ENCODE data around the gene MTHFD1L.
"Not testable (repeated sequence)": the region's sequence is repeated elsewhere in the genome, so short reads cannot be mapped to it uniquely, and the experiment has no call there.

MTHFD1L gene

DNA sequence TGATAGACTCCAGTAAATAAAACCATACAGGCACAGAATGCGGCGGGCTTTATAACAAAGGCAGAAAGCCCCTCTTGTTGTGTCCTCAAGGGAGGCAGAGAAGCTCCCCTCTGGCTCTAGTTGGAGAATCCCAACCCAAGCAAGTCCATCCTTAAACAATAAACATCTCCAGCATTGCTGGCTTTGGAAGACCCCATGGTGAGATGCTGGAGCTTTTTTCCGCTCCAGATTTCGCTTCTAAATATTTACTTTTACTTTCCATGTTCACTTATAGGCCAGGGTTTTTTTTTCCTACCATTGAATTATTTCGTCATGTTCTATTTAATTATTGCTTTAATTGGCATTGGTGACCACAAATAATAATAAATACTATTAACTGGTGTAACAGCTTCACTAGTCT is 176.2 kb downstream of the MTHFD1L start:
- H3K27ac ChIP-seq (ENCODE audit: low read depth, low read length) = peak overlapping the region; percentile 65
- no peaks in the 10 kb centered on the region for H3K36me3 ChIP-seq (ENCODE audit: control insufficient read depth in 5 of 5, insufficient read depth in 5 of 5, low read length in 5 of 5)
- no peak overlapping the region for H3K9ac ChIP-seq (ENCODE audit: low read length in 5 of 5)
- H3K4me3 ChIP-seq (ENCODE audit: low read depth in 1 of 5, low read length in 5 of 5) = no peak overlapping the region
- H3K27me3 ChIP-seq (ENCODE audit: control insufficient read depth in 5 of 5, insufficient read depth in 4 of 5, low read length in 5 of 5) = no peaks in the 10 kb centered on the region
- H3K9me3 ChIP-seq (ENCODE audit: control insufficient read depth in 5 of 5, low read length in 5 of 5) = no peaks in the 10 kb centered on the region
- peaks cover 6 to 24% (median 18%) of the 10 kb centered on the region in 5 donors for H3K4me1 ChIP-seq (ENCODE audit: control insufficient read depth in 5 of 5, insufficient read depth in 5 of 5, low read length in 5 of 5)

DNA sequence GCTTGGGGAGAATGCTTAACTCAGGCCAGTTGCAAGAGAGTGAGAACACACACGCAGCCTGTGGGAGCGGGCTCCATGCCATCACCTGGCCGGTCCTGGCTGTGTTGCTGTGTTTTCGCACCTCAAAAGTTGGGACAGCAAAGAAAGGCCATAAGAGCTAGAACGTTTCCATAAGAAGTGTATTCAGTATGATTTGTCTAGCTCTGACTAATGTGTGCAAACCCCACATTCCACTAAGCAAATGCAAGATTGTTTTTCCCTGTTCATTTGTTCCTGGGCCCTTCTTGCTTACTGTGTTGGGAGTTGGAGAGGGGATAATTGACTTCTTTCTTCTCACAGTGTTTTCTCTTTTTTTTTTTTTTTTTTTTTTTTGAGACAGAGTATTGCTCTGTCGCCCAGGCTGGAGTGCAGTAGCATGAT is 177.4 kb downstream of the MTHFD1L start:
- H3K4me1 ChIP-seq (ENCODE audit: control insufficient read depth in 5 of 5, insufficient read depth in 5 of 5, low read length in 5 of 5) = peaks cover 5 to 21% (median 18%) of the 10 kb centered on the region in 5 donors
- not testable (repeated sequence) for H3K36me3 ChIP-seq (ENCODE audit: control insufficient read depth in 5 of 5, insufficient read depth in 5 of 5, low read length in 5 of 5); H3K4me3 ChIP-seq (ENCODE audit: low read depth in 1 of 5, low read length in 5 of 5); H3K27me3 ChIP-seq (ENCODE audit: control insufficient read depth in 5 of 5, insufficient read depth in 4 of 5, low read length in 5 of 5); H3K9ac ChIP-seq (ENCODE audit: low read length in 5 of 5); H3K27ac ChIP-seq (ENCODE audit: low read depth, low read length); H3K9me3 ChIP-seq (ENCODE audit: control insufficient read depth in 5 of 5, low read length in 5 of 5)

DNA sequence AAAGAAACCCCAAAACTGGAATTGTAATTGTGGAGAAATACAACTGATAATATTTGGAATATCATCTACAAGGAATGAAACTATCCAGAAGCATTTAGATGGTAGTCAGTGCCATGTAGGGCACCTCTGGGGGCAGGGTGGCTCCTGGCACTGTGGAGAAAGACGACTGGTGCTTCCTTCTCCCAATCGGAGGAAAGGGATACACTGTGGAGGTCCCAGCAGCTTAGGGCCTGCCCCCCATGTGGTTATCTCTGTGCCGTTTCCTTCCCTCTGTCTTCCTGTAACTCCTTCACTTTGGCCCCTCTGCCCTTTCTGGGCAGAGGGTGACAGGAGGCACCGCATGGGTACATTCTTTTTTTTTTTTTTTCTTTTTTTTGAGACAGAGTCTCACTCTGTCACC is 178.4 kb downstream of the MTHFD1L start:
- Histone ChIP-seq H3K9me3 (ENCODE audit: control insufficient read depth in 5 of 5, low read length in 5 of 5) (no peaks in the 10 kb centered on the region), H3K27me3 (ENCODE audit: control insufficient read depth in 5 of 5, insufficient read depth in 4 of 5, low read length in 5 of 5) (no peaks in the 10 kb centered on the region), H3K9ac (ENCODE audit: low read length in 5 of 5) (no peak overlapping the region), H3K36me3 (ENCODE audit: control insufficient read depth in 5 of 5, insufficient read depth in 5 of 5, low read length in 5 of 5) (no peaks in the 10 kb centered on the region), H3K27ac (ENCODE audit: low read depth, low read length) (no peak overlapping the region), H3K4me3 (ENCODE audit: low read depth in 1 of 5, low read length in 5 of 5) (no peak overlapping the region), H3K4me1 (ENCODE audit: control insufficient read depth in 5 of 5, insufficient read depth in 5 of 5, low read length in 5 of 5) (peaks cover 5 to 21% (median 18%) of the 10 kb centered on the region in 5 donors)

DNA sequence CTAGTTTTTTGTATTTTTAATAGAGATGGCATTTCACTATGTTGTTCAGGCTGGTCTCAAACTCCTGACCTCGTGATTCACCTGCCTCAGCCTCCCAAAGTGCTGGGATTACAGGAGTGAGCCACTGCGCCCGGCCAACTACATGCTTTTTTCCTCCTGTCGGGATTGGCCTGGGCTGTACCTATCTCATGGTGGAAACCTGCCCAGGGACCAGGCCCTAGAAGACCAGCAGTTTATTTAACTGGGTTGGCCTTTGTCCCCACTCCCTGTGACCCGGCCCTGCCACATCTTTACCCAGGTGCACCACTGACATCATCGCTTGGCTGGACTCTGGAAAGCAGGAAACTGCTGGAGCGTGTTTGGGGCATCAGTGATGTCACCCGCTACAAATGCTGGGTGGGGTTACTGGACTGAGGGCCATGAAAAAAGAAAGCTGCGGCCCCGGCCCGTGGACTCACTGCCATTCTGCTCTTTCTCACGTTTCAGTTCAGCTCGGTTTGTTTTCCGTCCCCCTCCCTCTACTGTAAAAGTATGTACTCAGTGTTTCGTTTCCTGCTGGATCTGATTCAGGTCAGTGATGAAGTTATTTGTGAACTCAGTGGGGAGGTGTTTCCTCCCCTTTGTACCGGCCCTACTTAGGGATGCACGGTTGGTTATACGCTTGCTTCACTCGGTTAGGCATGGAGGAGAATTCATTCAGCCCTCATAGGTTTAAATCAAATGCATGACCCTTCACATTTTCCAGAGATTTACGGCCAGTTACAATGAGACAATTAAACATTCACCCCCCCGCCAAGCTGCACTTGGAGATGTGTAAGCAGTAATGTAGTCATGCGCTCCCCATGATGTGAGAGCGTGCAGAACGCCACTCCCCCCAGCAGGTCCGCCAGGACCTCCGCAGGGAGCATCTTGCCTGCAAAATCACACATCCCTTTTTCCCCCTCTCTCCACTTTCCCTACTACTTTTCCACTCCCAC is 179.3 kb downstream of the MTHFD1L start:
- no peaks in the 10 kb centered on the region for H3K9me3 ChIP-seq (ENCODE audit: control insufficient read depth in 5 of 5, low read length in 5 of 5)
- H3K4me1 ChIP-seq (ENCODE audit: control insufficient read depth in 5 of 5, insufficient read depth in 5 of 5, low read length in 5 of 5) = peaks cover 5 to 21% (median 18%) of the 10 kb centered on the region in 5 donors
- peak overlapping the region in 1 of 5 donors; percentile 46 for H3K9ac ChIP-seq (ENCODE audit: low read length in 5 of 5)
- peak overlapping the region; percentile 60 for H3K27ac ChIP-seq (ENCODE audit: low read depth, low read length)
- no peaks in the 10 kb centered on the region for H3K36me3 ChIP-seq (ENCODE audit: control insufficient read depth in 5 of 5, insufficient read depth in 5 of 5, low read length in 5 of 5)
- H3K4me3 ChIP-seq (ENCODE audit: low read depth in 1 of 5, low read length in 5 of 5) = peak overlapping the region in 3 of 5 donors; percentile 33 to 43 (median 34)
- no peaks in the 10 kb centered on the region for H3K27me3 ChIP-seq (ENCODE audit: control insufficient read depth in 5 of 5, insufficient read depth in 4 of 5, low read length in 5 of 5)

DNA sequence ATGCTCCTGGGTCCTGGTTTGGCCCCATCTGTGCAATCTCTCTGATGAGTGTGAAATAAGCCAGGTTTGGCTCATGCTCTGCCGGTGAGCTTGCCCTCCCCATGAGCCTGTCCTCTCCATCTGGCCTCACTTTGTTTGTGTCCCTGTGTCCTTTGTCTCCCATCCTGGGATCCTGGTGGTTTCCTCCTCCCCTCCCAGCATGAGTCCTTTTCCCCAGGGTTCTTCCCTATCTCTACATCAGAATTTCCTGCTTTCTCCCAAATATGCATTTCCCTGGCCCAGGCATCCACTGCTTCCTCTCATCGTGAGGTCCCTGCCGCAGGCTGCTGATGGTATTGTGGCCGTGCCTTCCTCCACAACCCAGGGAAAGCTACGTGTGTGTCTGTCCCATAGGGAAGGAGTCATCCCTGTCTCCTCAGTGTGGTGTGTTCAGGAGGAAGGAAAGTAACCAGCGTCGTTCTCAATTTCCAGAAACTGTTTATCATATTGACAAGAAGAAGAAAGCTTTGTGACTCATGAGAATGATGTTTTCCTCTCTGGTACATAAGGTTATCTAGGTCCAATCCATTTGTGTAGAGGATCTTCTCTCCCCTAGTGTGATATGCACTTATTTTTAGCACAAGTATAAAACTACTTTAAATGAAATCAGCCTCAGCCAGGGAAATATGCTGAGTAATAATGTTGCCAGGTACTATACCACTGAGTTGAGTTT is 180.2 kb downstream of the MTHFD1L start:
- peak overlapping the region; percentile 60 for H3K27ac ChIP-seq (ENCODE audit: low read depth, low read length)
- H3K4me1 ChIP-seq (ENCODE audit: control insufficient read depth in 5 of 5, insufficient read depth in 5 of 5, low read length in 5 of 5) = peaks cover 5 to 21% (median 17%) of the 10 kb centered on the region in 5 donors
- H3K9ac ChIP-seq (ENCODE audit: low read length in 5 of 5); H3K36me3 ChIP-seq (ENCODE audit: control insufficient read depth in 5 of 5, insufficient read depth in 5 of 5, low read length in 5 of 5); H3K27me3 ChIP-seq (ENCODE audit: control insufficient read depth in 5 of 5, insufficient read depth in 4 of 5, low read length in 5 of 5); H3K9me3 ChIP-seq (ENCODE audit: control insufficient read depth in 5 of 5, low read length in 5 of 5): not testable (repeated sequence)
- H3K4me3 ChIP-seq (ENCODE audit: low read depth in 1 of 5, low read length in 5 of 5) = peak overlapping the region in 3 of 5 donors; percentile 22 to 43 (median 33)

DNA sequence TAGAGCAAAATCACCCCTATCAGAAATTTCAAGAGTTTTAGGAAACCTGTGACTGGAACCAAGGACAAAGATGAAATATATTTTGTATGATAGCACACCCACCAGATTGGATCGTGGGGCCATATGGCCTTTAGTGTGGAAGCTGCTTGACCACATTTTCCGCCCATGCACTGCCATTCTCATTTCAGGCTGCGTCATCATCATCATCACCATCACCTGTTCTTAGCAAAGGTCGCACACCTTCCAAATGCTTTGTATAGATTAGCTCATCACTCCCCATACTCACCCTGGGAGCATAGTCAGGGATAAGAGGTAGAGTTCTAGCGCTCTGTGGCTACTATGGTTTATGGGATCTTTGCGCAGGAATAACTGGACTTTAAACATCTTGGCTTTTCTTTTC is 185.7 kb downstream of the MTHFD1L start:
- H3K9ac ChIP-seq (ENCODE audit: low read length in 5 of 5) = no peak overlapping the region
- no peak overlapping the region for H3K4me3 ChIP-seq (ENCODE audit: low read depth in 1 of 5, low read length in 5 of 5)
- H3K27ac ChIP-seq (ENCODE audit: low read depth, low read length) = no peak overlapping the region
- H3K27me3 ChIP-seq (ENCODE audit: control insufficient read depth in 5 of 5, insufficient read depth in 4 of 5, low read length in 5 of 5) = no peaks in the 10 kb centered on the region
- no peaks in the 10 kb centered on the region for H3K9me3 ChIP-seq (ENCODE audit: control insufficient read depth in 5 of 5, low read length in 5 of 5)
- no peaks in the 10 kb centered on the region for H3K36me3 ChIP-seq (ENCODE audit: control insufficient read depth in 5 of 5, insufficient read depth in 5 of 5, low read length in 5 of 5)
- H3K4me1 ChIP-seq (ENCODE audit: control insufficient read depth in 5 of 5, insufficient read depth in 5 of 5, low read length in 5 of 5) = no peaks in the 10 kb centered on the region

DNA sequence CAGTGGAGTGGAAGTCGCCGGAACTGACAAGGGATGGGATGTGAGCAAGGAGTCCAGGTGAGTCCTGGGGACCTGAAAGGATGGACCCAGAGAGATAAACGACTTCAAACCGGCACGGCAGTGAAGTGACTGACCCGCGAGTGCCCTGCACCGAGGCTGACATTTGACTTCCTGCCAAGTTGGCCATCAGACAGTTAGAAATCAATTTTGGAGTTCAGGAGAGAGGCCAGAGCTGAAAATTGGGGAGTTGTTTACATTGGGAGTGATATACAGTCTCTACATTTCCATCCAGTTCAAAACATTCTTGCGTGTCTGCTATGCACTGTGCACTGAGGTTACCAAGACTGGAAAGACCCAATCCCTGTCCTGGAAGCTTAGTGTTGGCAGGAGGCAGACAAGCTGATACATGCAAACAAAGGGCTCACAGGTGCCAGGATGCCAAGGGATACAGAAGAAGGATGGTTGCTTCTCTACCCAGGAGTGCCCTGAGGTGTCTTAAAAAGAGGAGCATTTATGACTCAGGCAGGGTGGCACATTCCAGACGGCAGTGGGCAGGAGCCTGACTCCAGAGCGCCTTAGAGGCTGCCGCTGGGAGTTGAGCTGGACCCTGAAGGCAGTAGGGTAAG is 186.6 kb downstream of the MTHFD1L start:
- H3K9ac ChIP-seq (ENCODE audit: low read length in 5 of 5) = no peak overlapping the region
- no peaks in the 10 kb centered on the region for H3K9me3 ChIP-seq (ENCODE audit: control insufficient read depth in 5 of 5, low read length in 5 of 5)
- no peak overlapping the region for H3K4me3 ChIP-seq (ENCODE audit: low read depth in 1 of 5, low read length in 5 of 5)
- no peaks in the 10 kb centered on the region for H3K36me3 ChIP-seq (ENCODE audit: control insufficient read depth in 5 of 5, insufficient read depth in 5 of 5, low read length in 5 of 5)
- H3K4me1 ChIP-seq (ENCODE audit: control insufficient read depth in 5 of 5, insufficient read depth in 5 of 5, low read length in 5 of 5) = peaks cover 0 to 4% (median 0%) of the 10 kb centered on the region in 5 donors
- H3K27me3 ChIP-seq (ENCODE audit: control insufficient read depth in 5 of 5, insufficient read depth in 4 of 5, low read length in 5 of 5) = no peaks in the 10 kb centered on the region
- no peak overlapping the region for H3K27ac ChIP-seq (ENCODE audit: low read depth, low read length)

DNA sequence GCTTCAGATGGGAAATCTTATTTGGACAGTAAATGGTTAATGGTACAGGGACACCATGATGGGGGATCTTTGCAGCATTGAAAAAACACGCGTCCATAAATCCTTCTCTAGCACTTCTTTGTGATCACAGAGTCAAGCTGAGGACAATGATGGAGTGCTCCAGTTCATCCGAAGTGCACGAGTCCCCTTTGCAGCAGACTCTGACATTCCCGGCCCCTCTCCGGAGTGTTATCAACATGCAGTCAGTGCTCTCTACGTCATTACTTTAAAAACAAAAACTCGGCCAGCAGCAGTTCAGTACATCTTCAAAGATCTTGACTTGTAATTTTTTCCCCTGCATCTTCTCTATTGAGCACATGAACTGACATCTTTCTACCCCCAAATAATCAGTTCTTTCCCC is 188.8 kb downstream of the MTHFD1L start:
- no peaks in the 10 kb centered on the region for H3K36me3 ChIP-seq (ENCODE audit: control insufficient read depth in 5 of 5, insufficient read depth in 5 of 5, low read length in 5 of 5)
- H3K27me3 ChIP-seq (ENCODE audit: control insufficient read depth in 5 of 5, insufficient read depth in 4 of 5, low read length in 5 of 5) = no peaks in the 10 kb centered on the region
- no peak overlapping the region for H3K27ac ChIP-seq (ENCODE audit: low read depth, low read length)
- no peaks in the 10 kb centered on the region for H3K9me3 ChIP-seq (ENCODE audit: control insufficient read depth in 5 of 5, low read length in 5 of 5)
- no peak overlapping the region for H3K4me3 ChIP-seq (ENCODE audit: low read depth in 1 of 5, low read length in 5 of 5)
- peaks cover 0 to 4% (median 0%) of the 10 kb centered on the region in 5 donors for H3K4me1 ChIP-seq (ENCODE audit: control insufficient read depth in 5 of 5, insufficient read depth in 5 of 5, low read length in 5 of 5)
- H3K9ac ChIP-seq (ENCODE audit: low read length in 5 of 5) = no peak overlapping the region

DNA sequence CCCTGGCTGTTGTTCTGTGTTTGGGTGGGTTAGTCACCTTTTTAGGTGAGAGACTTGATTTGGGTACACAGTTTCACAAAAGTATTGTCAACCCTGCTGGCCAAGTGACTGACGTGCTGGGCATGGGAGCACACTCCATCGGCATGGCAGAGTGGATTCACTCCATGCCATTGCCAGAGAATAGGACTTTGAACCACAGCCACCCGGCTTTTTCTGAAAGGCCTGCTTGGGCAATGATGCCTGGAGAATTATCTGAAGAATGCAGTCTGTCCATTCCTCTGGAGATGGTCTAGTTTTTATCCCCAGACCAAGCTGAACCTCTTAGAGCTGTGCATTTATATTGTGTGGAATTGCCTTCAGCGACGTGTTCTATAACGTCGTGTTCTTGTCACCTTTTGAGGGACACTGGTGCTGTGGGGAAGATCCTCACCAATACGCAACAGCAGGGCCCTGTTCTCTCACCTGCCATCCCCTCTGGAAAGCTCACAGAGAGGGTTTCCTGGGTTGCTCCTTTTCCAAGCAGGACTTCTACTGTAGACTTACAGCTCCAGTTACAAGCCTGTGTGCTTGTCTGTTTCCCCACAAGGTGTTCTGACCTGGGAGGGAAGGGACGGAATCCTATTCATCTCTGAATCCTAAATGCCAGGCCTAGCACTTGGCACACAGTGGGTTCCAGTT is 190.9 kb downstream of the MTHFD1L start:
- Histone ChIP-seq H3K36me3 (ENCODE audit: control insufficient read depth in 5 of 5, insufficient read depth in 5 of 5, low read length in 5 of 5) (no peaks in the 10 kb centered on the region), H3K4me1 (ENCODE audit: control insufficient read depth in 5 of 5, insufficient read depth in 5 of 5, low read length in 5 of 5) (peaks cover 0 to 4% (median 0%) of the 10 kb centered on the region in 5 donors), H3K27ac (ENCODE audit: low read depth, low read length) (peak overlapping the region; percentile 44), H3K27me3 (ENCODE audit: control insufficient read depth in 5 of 5, insufficient read depth in 4 of 5, low read length in 5 of 5) (no peaks in the 10 kb centered on the region), H3K9me3 (ENCODE audit: control insufficient read depth in 5 of 5, low read length in 5 of 5) (no peaks in the 10 kb centered on the region), H3K9ac (ENCODE audit: low read length in 5 of 5) (no peak overlapping the region), H3K4me3 (ENCODE audit: low read depth in 1 of 5, low read length in 5 of 5) (no peak overlapping the region)

Data from subcutaneous abdominal adipose tissue (tissue), 5 donors.